Liver (tissue), 9 donors: ENCODE measurements around the gene TTYH2. TPM values are rescaled to one million over a fixed set of nuclear protein-coding genes. Genes with fewer than 3 reads are reported as not detected.
A peak's percentile ranks its signal among the peaks of the same experiment; 100 is the strongest.

Experiments
- DNase-seq: peaks from one replicate; pipeline ENCODE4 v3.0.0-alpha.2; 2017; ENCODE audit warnings: low spot score
- H3K27ac ChIP-seq, 2 donors: one replicate each; pipeline ENCODE4 v1.7.0; 2013; ENCODE audit warnings: inconsistent platforms in 2 of 2, low read length in 2 of 2, control low read depth in 1 of 2, low read depth in 1 of 2, mild to moderate bottlenecking in 1 of 2
- H3K27me3 ChIP-seq, 4 donors: one replicate each; pipeline versions ENCODE4 v1.6.1 to v1.7.0; 2013; ENCODE audit warnings: low read length in 3 of 4, inconsistent platforms in 1 of 4, mild to moderate bottlenecking in 1 of 4, moderate library complexity in 1 of 4; ENCODE audit not compliant: control insufficient read depth in 4 of 4, insufficient read depth in 4 of 4
- H3K36me3 ChIP-seq, 4 donors: one replicate each; pipeline versions ENCODE4 v1.6.1 to v1.7.0; 2013; ENCODE audit warnings: low read length in 3 of 4, mild to moderate bottlenecking in 3 of 4, low read depth in 1 of 4, moderate library complexity in 1 of 4; ENCODE audit not compliant: control insufficient read depth in 4 of 4, insufficient read depth in 3 of 4
- H3K4me1 ChIP-seq, 4 donors: one replicate each; pipeline versions ENCODE4 v1.6.1 to v1.7.0; 2013; ENCODE audit warnings: low read length in 3 of 4, mild to moderate bottlenecking in 3 of 4, moderate library complexity in 1 of 4; ENCODE audit not compliant: control insufficient read depth in 4 of 4, insufficient read depth in 4 of 4
- H3K4me3 ChIP-seq, 3 donors: one replicate each; pipeline versions ENCODE4 v1.6.1 to v1.7.0; 2013; ENCODE audit warnings: low read length in 3 of 3, control low read depth in 1 of 3, low read depth in 1 of 3, mild to moderate bottlenecking in 1 of 3
- H3K9ac ChIP-seq, 2 donors: one replicate each; pipeline ENCODE4 v1.7.0; 2013; ENCODE audit warnings: low read length in 2 of 2, mild to moderate bottlenecking in 2 of 2, moderate library complexity in 2 of 2, control low read depth in 1 of 2, low read depth in 1 of 2
- H3K9me3 ChIP-seq, 4 donors: one replicate each; pipeline versions ENCODE4 v1.6.1 to v1.7.0; 2013; ENCODE audit warnings: low read length in 3 of 4; ENCODE audit not compliant: control insufficient read depth in 4 of 4
- ATF3 ChIP-seq: IDR thresholded peaks from 2 replicates; pipeline ENCODE4 v1.6.1; 2016; ENCODE audit warnings: antibody characterized with exemption
- CTCF ChIP-seq: fragments of 150-350 bp; IDR thresholded peaks from 2 replicates; pipeline ENCODE4 v1.5.1; 2017; ENCODE audit warnings: improper control_type of control experiment, low read depth, low read length; ENCODE audit not compliant: missing input control
- EGR1 ChIP-seq, 2 donors: IDR thresholded peaks; 2 replicates each; pipeline ENCODE4 v1.6.1; 2016 to 2018; ENCODE audit warnings: antibody characterized with exemption in 2 of 2, low read depth in 2 of 2
- FOXA1 ChIP-seq: IDR thresholded peaks from 2 replicates; pipeline ENCODE4 v1.6.1; 2016; ENCODE audit warnings: antibody characterized with exemption
- FOXA2 ChIP-seq: IDR thresholded peaks from 2 replicates; pipeline ENCODE4 v1.6.1; 2016; ENCODE audit warnings: antibody characterized with exemption
- GABPA ChIP-seq, 2 donors: IDR thresholded peaks in 1 of 2; conservative IDR thresholded peaks in 1 of 2; 2 replicates each; pipeline ENCODE4 v1.6.1; 2016; ENCODE audit warnings: antibody characterized with exemption in 2 of 2, mild to moderate bottlenecking in 1 of 2, moderate library complexity in 1 of 2
- HNF4A ChIP-seq, 2 donors: conservative IDR thresholded peaks; 2 replicates each; pipeline ENCODE4 v1.6.1; 2016; ENCODE audit warnings: antibody characterized with exemption in 2 of 2, mild to moderate bottlenecking in 2 of 2
- HNF4G ChIP-seq: IDR thresholded peaks from 2 replicates; pipeline ENCODE4 v1.6.1; 2016; ENCODE audit warnings: antibody characterized with exemption
- JUND ChIP-seq, 2 donors: IDR thresholded peaks; 2 replicates each; pipeline ENCODE4 v1.6.1; 2016; ENCODE audit warnings: antibody characterized with exemption in 2 of 2
- MAX ChIP-seq: IDR thresholded peaks from 2 replicates; pipeline ENCODE4 v1.6.1; 2016; ENCODE audit warnings: antibody characterized with exemption
- NR2F2 ChIP-seq: IDR thresholded peaks from 2 replicates; pipeline ENCODE4 v1.6.1; 2016; ENCODE audit warnings: antibody characterized with exemption
- RAD21 ChIP-seq, 2 donors: IDR thresholded peaks; 2 replicates each; pipeline ENCODE4 v1.6.1; 2016; ENCODE audit warnings: antibody characterized with exemption in 2 of 2, mild to moderate bottlenecking in 2 of 2
- REST ChIP-seq: IDR thresholded peaks from 2 replicates; pipeline ENCODE4 v1.6.1; 2016; ENCODE audit warnings: antibody characterized with exemption, mild to moderate bottlenecking
- RXRA ChIP-seq, 2 donors: IDR thresholded peaks; 2 replicates each; pipeline ENCODE4 v1.6.1; 2017 to 2018; ENCODE audit warnings: antibody characterized with exemption in 2 of 2, mild to moderate bottlenecking in 1 of 2
- SP1 ChIP-seq: IDR thresholded peaks from 2 replicates; pipeline ENCODE4 v1.6.1; 2018; ENCODE audit warnings: antibody characterized with exemption, mild to moderate bottlenecking
- TAF1 ChIP-seq: conservative IDR thresholded peaks from 2 replicates; pipeline ENCODE4 v1.6.1; 2016; ENCODE audit warnings: antibody characterized with exemption, mild to moderate bottlenecking
- YY1 ChIP-seq: IDR thresholded peaks from 2 replicates; pipeline ENCODE4 v1.6.1; 2016; ENCODE audit warnings: antibody characterized with exemption, mild to moderate bottlenecking
- ZBTB33 ChIP-seq: IDR thresholded peaks from 2 replicates; pipeline ENCODE4 v1.6.1; 2016; ENCODE audit warnings: antibody characterized with exemption
- whole genome bisulfite sequencing: extraction: QIAGEN DNeasy Blood & Tissue Kit; methylation state at CpG from one replicate; pipeline ENCODE4 v1.1.7; 2013; 5-methylcytosine and 5-hydroxymethylcytosine counted together
- polyA plus RNA-seq, 2 donors: library from polyadenylated mRNA; stranded (reverse) in 1 of 2; unstranded in 1 of 2; fragments of 200-250 nt in 1 of 2; fragments of >200 nt in 1 of 2; fragmentation: Nextera tagmentation in 1 of 2; extraction: Ambion mirVana in 1 of 2; gene quantifications; one replicate each; pipeline versions ENCODE4 v1.2.1 to v1.2.3, GENCODE V29; 2013 to 2015
- total RNA-seq, 2 donors: library from RNA; depleted of rRNA; stranded (reverse); fragments of >200 nt; gene quantifications; one replicate each; pipeline ENCODE4 v1.2.3, GENCODE V29; 2014
- donor health status: healthy.
- donor health status: healthy.
- donor health status: healthy.
- donor health status: healthy.
- donor health status: healthy.

TTYH2 gene
- total and polyA plus RNA-seq, 4 donors, result 0.40 to 2.4 (median 0.99) TPM

GRCh38 chr17:74199306-74200092, 13.9 kb upstream of the TTYH2 start:
- 20% methylated on average over 35 of the region's 35 CpGs for WGBS
- H3K4me1 ChIP-seq, result peaks cover 0 to 10% (median 3%) of the 10 kb centered on the region in 4 donors
- H3K27me3 ChIP-seq, result peaks cover 0 to 3% (median 0%) of the 10 kb centered on the region in 4 donors
- H3K27ac ChIP-seq, result no peak overlapping the region
- TF ChIP-seq HNF4G, result no peak
- TF ChIP-seq RXRA (IDR thresholded peaks at IDR 0.05), result no peak
- no peak for TF ChIP-seq FOXA1
- no peak for TF ChIP-seq JUND (IDR thresholded peaks at IDR 0.05)
- no peak for TF ChIP-seq ATF3
- TF ChIP-seq SP1, result no peak
- no peak for TF ChIP-seq ZBTB33
- TF ChIP-seq TAF1, result no peak
- TF ChIP-seq FOXA2, result no peak
- no peak for TF ChIP-seq MAX
- TF ChIP-seq REST, result no peak
- peak in 1 of 2 donors; percentile 11 for TF ChIP-seq GABPA (IDR thresholded peaks at IDR 0.05 in 1 of 2, conservative IDR thresholded peaks at IDR 0.05 in 1 of 2)
- TF ChIP-seq YY1, result no peak
- no peak for TF ChIP-seq EGR1 (IDR thresholded peaks at IDR 0.05; ENCODE audit: low read depth in 2 of 2)
- TF ChIP-seq NR2F2, result no peak
- peak; percentile 72 to 79 for TF ChIP-seq RAD21 (IDR thresholded peaks at IDR 0.05)
- TF ChIP-seq HNF4A (conservative IDR thresholded peaks at IDR 0.05), result no peak
- TF ChIP-seq CTCF, result peak; percentile 88
- no peaks in the 10 kb centered on the region for H3K9me3 ChIP-seq
- peak; percentile 77 for DNase-seq
- peak overlapping the region; percentile 37 to 41 for H3K9ac ChIP-seq
- no peaks in the 10 kb centered on the region for H3K36me3 ChIP-seq
- H3K4me3 ChIP-seq, result no peak overlapping the region
